HG03432 (cell line): Measurements from ENCODE around the gene ZNF780A.
"Not testable (repeated sequence)": the region's sequence is repeated elsewhere in the genome, so short reads cannot be mapped to it uniquely, and the experiment has no call there.

ENCODE experiments used
- ATAC-seq: cut with Tn5 transposase; IDR thresholded peaks from one replicate; pipeline ENCODE4 v1.9.1; 2021; ENCODE audit warnings: mild to moderate bottlenecking, moderate library complexity; ENCODE audit not compliant: unreplicated experiment

The ZNF780A gene

GRCh38 chr19:40088299-40089047 lies 2.3 kb downstream of the ZNF780A start:
- ATAC-seq = no peak

GRCh38 chr19:40084948-40085347 lies 5.8 kb downstream of the ZNF780A start:
- ATAC-seq = no peak

GRCh38 chr19:40081411-40081810 lies 9.3 kb downstream of the ZNF780A start:
- ATAC-seq = no peak

GRCh38 chr19:40080289-40080688 lies 10.5 kb downstream of the ZNF780A start:
- ATAC-seq = no peak

- ATAC-seq = no peak
Observed at GRCh38 chr19:40078377-40078776, 12.4 kb downstream of the ZNF780A start.

- no peak for ATAC-seq
Observed at GRCh38 chr19:40070058-40070457, 20.7 kb downstream of the ZNF780A start.

- ATAC-seq = no peak
Observed at GRCh38 chr19:40059624-40060023, 31.1 kb downstream of the ZNF780A start.

- no peak for ATAC-seq
Observed at GRCh38 chr19:40057166-40057565, 33.6 kb downstream of the ZNF780A start.

- ATAC-seq = no peak
Observed at GRCh38 chr19:40056505-40056904, 34.2 kb downstream of the ZNF780A start.

GRCh38 chr19:40055832-40056504 lies 34.8 kb downstream of the ZNF780A start, which contains the start of gene ZNF780B:
TSS of gene ZNF780B (minus strand) at chr19:40056231. CDS start at chr19:40050332, 5,899 bp downstream.
- ATAC-seq = peak; percentile 77

- no peak for ATAC-seq
Observed at GRCh38 chr19:40055049-40055448, 35.7 kb downstream of the ZNF780A start.

- ATAC-seq = no peak
Observed at GRCh38 chr19:40054632-40055031, 36.1 kb downstream of the ZNF780A start.

- no peak for ATAC-seq
Observed at GRCh38 chr19:40053491-40053890, 37.3 kb downstream of the ZNF780A start.

GRCh38 chr19:40041718-40042117 lies 49.0 kb downstream of the ZNF780A start:
- not testable (repeated sequence) for ATAC-seq

- ATAC-seq = not testable (repeated sequence)
Observed at GRCh38 chr19:40038047-40038446, 52.7 kb downstream of the ZNF780A start.

GRCh38 chr19:40035996-40036395 lies 54.7 kb downstream of the ZNF780A start:
- ATAC-seq = no peak

- ATAC-seq = no peak
Observed at GRCh38 chr19:40033989-40034560, 56.7 kb downstream of the ZNF780A start.

- no peak for ATAC-seq
Observed at GRCh38 chr19:40026597-40026970, 64.2 kb downstream of the ZNF780A start.

GRCh38 chr19:40025938-40026596 lies 64.7 kb downstream of the ZNF780A start:
- no peak for ATAC-seq

GRCh38 chr19:40023969-40024368 lies 66.8 kb downstream of the ZNF780A start:
- ATAC-seq = no peak
